ENCODE results near the gene UNC5C.

GRCh38 chr4:95157596-95157995 is 391.2 kb downstream of the UNC5C start:
- TF ChIP-seq PKNOX1 (IDR thresholded peaks at IDR 0.05) (no peak), BHLHE40 (IDR thresholded peaks at IDR 0.05; ENCODE audit: borderline replicate concordance) (no peak), FOXM1 (IDR thresholded peaks at IDR 0.05; ENCODE audit: borderline replicate concordance) (no peak), TARDBP (IDR thresholded peaks at IDR 0.05) (no peak), FOXK2 (IDR thresholded peaks at IDR 0.05) (no peak), ARNT (IDR thresholded peaks at IDR 0.05) (no peak), SP1 (IDR thresholded peaks at IDR 0.05) (no peak), HDGF (IDR thresholded peaks at IDR 0.05; ENCODE audit: borderline replicate concordance) (no peak), ZNF384 (IDR thresholded peaks at IDR 0.05) (no peak), LEF1 (IDR thresholded peaks at IDR 0.05; ENCODE audit: borderline replicate concordance) (no peak), ELF4 (IDR thresholded peaks at IDR 0.05) (no peak), FOXA1 (IDR thresholded peaks at IDR 0.05) (no peak)

Data from HEK293T (cell line).